SKM-1 (cell line): Measurements from ENCODE around the gene RAD51AP1.
A peak's percentile ranks its signal among the peaks of the same experiment; 100 is the strongest.
"Not testable (repeated sequence)": the region's sequence is repeated elsewhere in the genome, so short reads cannot be mapped to it uniquely, and the experiment has no call there.

ENCODE experiments used
- DNase-seq: peaks from one replicate; lab custom pipeline; 2025; ENCODE audit not compliant: unreplicated experiment; lab: John Stamatoyannopoulos, UW

RAD51AP1 gene

GRCh38 chr12:4538207-4539160, at the start of gene RAD51AP1:
TSS of gene RAD51AP1 (plus strand) at chr12:4538890. CDS start at chr12:4538940, 50 bp downstream.
- peak; percentile 59 for DNase-seq

- no peak for DNase-seq
Measured at GRCh38 chr12:4489556-4489955, 49.1 kb upstream of the RAD51AP1 start.

- DNase-seq = no peak
Measured at GRCh38 chr12:4490973-4491372, 47.7 kb upstream of the RAD51AP1 start.

GRCh38 chr12:4496145-4496838, 42.4 kb upstream of the RAD51AP1 start:
- DNase-seq = no peak

GRCh38 chr12:4499186-4499585, 39.5 kb upstream of the RAD51AP1 start:
- DNase-seq = no peak

GRCh38 chr12:4505376-4505986, 33.2 kb upstream of the RAD51AP1 start:
- no peak for DNase-seq

GRCh38 chr12:4506430-4506829, 32.3 kb upstream of the RAD51AP1 start:
- DNase-seq = no peak

GRCh38 chr12:4506870-4507269, 31.8 kb upstream of the RAD51AP1 start:
- DNase-seq = no peak

GRCh38 chr12:4508503-4508902, 30.2 kb upstream of the RAD51AP1 start:
- DNase-seq = not testable (repeated sequence)

GRCh38 chr12:4509269-4509668, 29.4 kb upstream of the RAD51AP1 start:
- not testable (repeated sequence) for DNase-seq

GRCh38 chr12:4518106-4518728, 20.5 kb upstream of the RAD51AP1 start:
- no peak for DNase-seq

- DNase-seq = not testable (repeated sequence)
Measured at GRCh38 chr12:4523443-4523842, 15.2 kb upstream of the RAD51AP1 start.

- no peak for DNase-seq
Measured at GRCh38 chr12:4526923-4527546, 11.7 kb upstream of the RAD51AP1 start.

- no peak for DNase-seq
Measured at GRCh38 chr12:4530160-4530559, 8.5 kb upstream of the RAD51AP1 start.

- no peak for DNase-seq
Measured at GRCh38 chr12:4530982-4531586, 7.6 kb upstream of the RAD51AP1 start.

- DNase-seq = no peak
Measured at GRCh38 chr12:4535092-4535491, 3.6 kb upstream of the RAD51AP1 start.

- no peak for DNase-seq
Measured at GRCh38 chr12:4535871-4536270, 2.8 kb upstream of the RAD51AP1 start.

- DNase-seq = no peak
Measured at GRCh38 chr12:4539167-4539870, 629 bp downstream of the RAD51AP1 start.

GRCh38 chr12:4540170-4540569, 1.5 kb downstream of the RAD51AP1 start:
- no peak for DNase-seq

- no peak for DNase-seq
Measured at GRCh38 chr12:4540638-4541037, 1.9 kb downstream of the RAD51AP1 start.
